NT2/D1 (cell line): ENCODE results near the gene FN3K.
A peak's percentile ranks its signal among the peaks of the same experiment; 100 is the strongest.

Experiments
- DNase-seq: peaks from one replicate; pipeline ENCODE4 v3.0.0-alpha.2; 2011; ENCODE audit warnings: low read depth, low spot score
- H3K27me3 ChIP-seq: 2 replicates; pipeline ENCODE4 v1.6.0; 2011; ENCODE audit warnings: mild to moderate bottlenecking; ENCODE audit not compliant: insufficient read length, insufficient read depth
- H3K36me3 ChIP-seq: 2 replicates; pipeline ENCODE4 v1.6.1; 2011; ENCODE audit warnings: mild to moderate bottlenecking, low read length, mixed read lengths; ENCODE audit not compliant: insufficient read depth, insufficient read length
- H3K4me1 ChIP-seq: 2 replicates; pipeline ENCODE4 v1.5.1; 2011; ENCODE audit not compliant: insufficient read depth, insufficient read length
- H3K4me3 ChIP-seq: 2 replicates; pipeline ENCODE4 v1.5.1; 2011; ENCODE audit warnings: low read depth; ENCODE audit not compliant: insufficient read length
- H3K9ac ChIP-seq: 2 replicates; pipeline ENCODE4 v1.6.0; 2011; ENCODE audit warnings: low read depth; ENCODE audit not compliant: insufficient read length
- H3K9me3 ChIP-seq: 2 replicates; pipeline ENCODE4 v1.5.1; 2011; ENCODE audit warnings: mild to moderate bottlenecking, low read length; ENCODE audit not compliant: insufficient read depth
- SUZ12 ChIP-seq: IDR thresholded peaks from 2 replicates; pipeline ENCODE4 v1.6.1; 2011; ENCODE audit not compliant: insufficient read length, insufficient read depth; ENCODE audit errors: extremely low read depth
- YY1 ChIP-seq: IDR thresholded peaks from 2 replicates; pipeline ENCODE4 v1.6.1; 2011; ENCODE audit not compliant: insufficient read length, insufficient read depth
- ZNF274 ChIP-seq: IDR thresholded peaks from 2 replicates; pipeline ENCODE4 v1.6.1; 2011; ENCODE audit warnings: mild to moderate bottlenecking, low read depth, low read length

Gene FN3K

DNA sequence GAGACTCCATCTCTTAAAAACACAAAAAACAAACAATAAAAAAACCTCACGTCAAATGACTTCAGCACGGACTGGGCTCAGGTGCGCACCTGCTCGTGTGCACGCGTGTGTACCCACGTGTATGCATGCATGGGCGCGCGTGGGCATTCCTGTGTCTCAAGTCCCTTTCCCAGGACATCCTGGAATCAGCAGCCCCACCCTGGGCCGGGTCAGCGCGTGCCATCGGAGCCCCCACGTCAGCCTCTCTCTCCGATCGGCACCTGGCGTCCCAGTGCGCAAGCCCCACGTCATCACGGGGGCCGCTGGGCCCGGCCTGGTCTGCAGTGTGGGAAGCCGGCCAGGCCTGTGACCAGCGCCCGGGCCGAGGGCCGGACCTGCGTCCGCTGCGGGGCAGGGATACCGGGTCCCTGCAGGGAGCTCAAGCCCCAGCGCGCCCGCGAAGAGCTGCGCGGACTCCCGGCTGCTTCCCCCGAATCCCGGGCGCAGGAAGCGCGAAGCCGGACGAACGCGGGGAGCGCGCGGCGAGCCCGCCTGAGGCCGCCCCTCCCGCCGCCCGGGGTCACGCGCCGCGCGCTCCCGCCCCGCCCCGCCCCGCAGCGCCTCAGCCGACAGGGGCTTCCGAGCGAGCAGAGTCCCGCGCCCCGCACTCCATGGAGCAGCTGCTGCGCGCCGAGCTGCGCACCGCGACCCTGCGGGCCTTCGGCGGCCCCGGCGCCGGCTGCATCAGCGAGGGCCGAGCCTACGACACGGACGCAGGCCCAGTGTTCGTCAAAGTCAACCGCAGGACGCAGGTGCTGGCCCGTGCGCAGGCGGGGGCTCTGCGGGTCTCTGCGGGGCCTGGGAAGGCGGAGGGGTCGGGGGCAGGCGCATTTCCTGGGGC, at the start of gene FN3K:
FN3K (plus strand) TSS at position 629 of the 880 bp plus-strand sequence; CDS start at position 651, 22 bp downstream.
- Histone ChIP-seq H3K4me3 (peak within 1 kb of the TSS; percentile 61), H3K36me3 (peaks cover 26% of the 10 kb centered on the region), H3K9ac (peak within 1 kb of the TSS; percentile 86), H3K27me3 (peaks cover 13% of the 10 kb centered on the region), H3K4me1 (peaks cover 3% of the 10 kb centered on the region), H3K9me3 (peaks cover 26% of the 10 kb centered on the region)
- no peak for DNase-seq
- TF ChIP-seq SUZ12 (no peak), ZNF274 (no peak), YY1 (no peak)

DNA sequence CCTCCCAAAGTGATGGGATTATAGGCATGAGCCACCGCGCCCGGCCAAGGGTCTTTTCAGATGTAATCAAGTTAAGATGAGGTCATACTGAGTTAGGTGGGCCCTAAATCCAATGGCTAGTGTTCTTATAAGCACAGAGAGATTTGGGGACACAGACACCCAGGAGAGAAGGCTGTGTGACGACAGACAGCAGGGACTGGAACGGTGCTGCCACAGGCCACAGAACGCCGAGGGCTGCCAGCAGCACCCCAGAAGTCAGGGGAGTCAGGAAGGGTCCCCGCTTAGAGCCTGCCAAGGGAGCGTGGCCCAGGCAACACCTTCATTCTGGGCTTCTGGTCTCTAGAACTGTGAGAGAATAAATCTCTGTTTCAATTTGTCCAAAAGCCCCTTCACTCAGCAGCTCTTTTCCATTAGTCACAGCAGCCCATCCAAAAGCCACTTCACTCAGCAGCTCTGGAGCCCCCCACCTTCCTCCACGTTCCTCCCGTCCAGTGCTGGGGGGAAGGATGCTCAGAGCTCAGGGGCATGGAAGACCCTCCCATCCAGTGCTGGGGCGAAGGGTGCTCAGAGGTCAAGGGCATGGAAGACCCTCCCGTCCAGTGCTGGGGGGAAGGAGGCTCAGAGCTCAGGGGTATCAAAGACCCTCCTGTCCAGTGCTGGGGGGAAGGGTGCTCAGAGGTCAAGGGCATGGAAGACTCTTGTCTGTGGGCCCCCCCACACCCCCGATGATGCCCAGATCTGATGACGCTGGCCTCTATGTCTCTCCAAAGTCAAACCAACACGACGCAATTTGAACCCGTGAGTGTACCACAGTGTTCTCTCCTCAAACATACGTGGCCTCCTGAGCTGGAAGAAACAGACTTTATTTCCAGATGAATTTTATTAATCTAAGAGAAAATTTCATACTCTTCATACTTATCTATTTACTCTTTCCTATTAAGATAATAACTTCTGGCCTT, 48.8 kb upstream of the FN3K start:
- Histone ChIP-seq H3K4me3 (no peak overlapping the region), H3K9me3 (peaks cover 7% of the 10 kb centered on the region), H3K4me1 (no peaks in the 10 kb centered on the region), H3K9ac (no peak overlapping the region), H3K27me3 (no peaks in the 10 kb centered on the region), H3K36me3 (no peaks in the 10 kb centered on the region)
- no peak for DNase-seq
- TF ChIP-seq SUZ12 (no peak), YY1 (no peak), ZNF274 (no peak)

DNA sequence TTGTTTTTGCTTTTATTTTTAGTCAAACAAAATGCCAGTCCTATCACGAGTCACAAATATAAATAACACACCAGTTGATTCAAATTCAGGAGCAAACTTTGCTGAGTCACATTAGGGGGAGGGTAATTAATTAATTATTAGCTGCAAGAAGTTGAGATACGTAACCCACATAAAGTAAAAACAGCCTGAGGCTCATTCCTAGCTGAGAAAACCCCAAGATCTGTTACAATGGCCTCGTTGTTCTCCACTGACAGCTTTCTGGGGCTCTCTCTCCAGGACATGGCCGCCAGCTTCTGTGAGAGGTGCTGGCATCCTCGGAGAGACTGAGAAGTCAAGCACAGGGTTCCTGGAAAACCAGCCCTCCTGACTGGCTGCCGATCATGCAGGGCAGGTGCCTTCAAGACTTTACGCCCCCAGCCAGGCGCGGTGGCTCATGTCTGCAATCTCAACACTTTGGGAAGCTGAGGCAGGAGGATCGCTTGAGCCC, 48.0 kb upstream of the FN3K start:
- no peak for DNase-seq
- H3K27me3 ChIP-seq = no peaks in the 10 kb centered on the region

DNA sequence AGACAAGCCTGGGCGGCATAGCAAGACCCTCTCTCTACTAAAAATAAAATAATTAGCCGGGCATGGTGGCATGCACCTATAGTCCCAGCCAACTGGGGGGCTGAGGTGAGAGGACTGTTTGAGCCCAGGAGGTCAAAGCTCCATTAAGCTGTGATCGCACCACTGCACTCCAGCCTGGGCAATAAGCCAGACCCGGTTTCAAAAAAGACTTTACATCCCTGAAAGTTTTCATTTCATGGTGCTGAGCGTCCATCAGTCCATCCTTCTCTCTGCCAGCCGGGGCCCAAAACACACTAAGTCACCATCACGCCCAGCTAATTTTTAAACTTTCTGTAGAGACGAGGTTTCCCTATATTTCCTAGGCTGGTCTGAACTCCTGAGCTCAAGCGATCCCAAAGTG, 47.5 kb upstream of the FN3K start:
- no peaks in the 10 kb centered on the region for H3K27me3 ChIP-seq
- H3K9ac ChIP-seq = no peak overlapping the region
- TF ChIP-seq ZNF274 (no peak), SUZ12 (no peak), YY1 (no peak)
- H3K4me3 ChIP-seq = no peak overlapping the region
- DNase-seq = no peak
- H3K36me3 ChIP-seq = no peaks in the 10 kb centered on the region
- no peaks in the 10 kb centered on the region for H3K9me3 ChIP-seq
- H3K4me1 ChIP-seq = peaks cover 2% of the 10 kb centered on the region

More for the DNA sequence above, 48.0 kb upstream of the FN3K start:
- no peaks in the 10 kb centered on the region for H3K36me3 ChIP-seq
- H3K4me1 ChIP-seq = peaks cover 2% of the 10 kb centered on the region
- H3K9ac ChIP-seq = no peak overlapping the region
- no peak for TF ChIP-seq YY1
- TF ChIP-seq ZNF274 = no peak
- no peak for TF ChIP-seq SUZ12
- no peaks in the 10 kb centered on the region for H3K9me3 ChIP-seq
- H3K4me3 ChIP-seq = no peak overlapping the region

DNA sequence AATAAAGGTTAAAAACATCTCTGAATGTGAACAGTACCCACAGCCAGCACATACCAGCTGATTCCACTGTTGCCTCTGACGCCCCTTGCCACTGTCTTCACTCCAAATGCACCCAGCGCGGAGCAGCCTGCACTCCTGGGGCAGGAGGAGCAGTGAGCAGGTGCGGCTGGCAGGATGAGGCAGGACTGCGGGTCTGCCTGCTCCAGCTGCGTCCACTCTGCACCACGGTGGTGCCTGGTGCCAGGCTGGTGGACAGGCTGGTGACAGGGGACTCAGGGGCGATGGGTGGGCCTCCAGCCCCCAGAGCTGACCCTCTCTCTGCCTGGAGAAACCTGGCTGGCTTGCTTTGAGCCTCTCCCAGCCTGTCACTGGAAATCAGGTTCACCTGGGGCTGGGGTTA, 46.3 kb upstream of the FN3K start:
- no peak overlapping the region for H3K9ac ChIP-seq
- peaks cover 1% of the 10 kb centered on the region; the same call in 1 of the 2 replicates for H3K9me3 ChIP-seq
- H3K36me3 ChIP-seq = no peaks in the 10 kb centered on the region
- peaks cover 6% of the 10 kb centered on the region for H3K4me1 ChIP-seq
- H3K27me3 ChIP-seq = no peaks in the 10 kb centered on the region
- no peak overlapping the region for H3K4me3 ChIP-seq
- no peak for DNase-seq
- TF ChIP-seq ZNF274 = no peak
- TF ChIP-seq YY1 = no peak
- no peak for TF ChIP-seq SUZ12

DNA sequence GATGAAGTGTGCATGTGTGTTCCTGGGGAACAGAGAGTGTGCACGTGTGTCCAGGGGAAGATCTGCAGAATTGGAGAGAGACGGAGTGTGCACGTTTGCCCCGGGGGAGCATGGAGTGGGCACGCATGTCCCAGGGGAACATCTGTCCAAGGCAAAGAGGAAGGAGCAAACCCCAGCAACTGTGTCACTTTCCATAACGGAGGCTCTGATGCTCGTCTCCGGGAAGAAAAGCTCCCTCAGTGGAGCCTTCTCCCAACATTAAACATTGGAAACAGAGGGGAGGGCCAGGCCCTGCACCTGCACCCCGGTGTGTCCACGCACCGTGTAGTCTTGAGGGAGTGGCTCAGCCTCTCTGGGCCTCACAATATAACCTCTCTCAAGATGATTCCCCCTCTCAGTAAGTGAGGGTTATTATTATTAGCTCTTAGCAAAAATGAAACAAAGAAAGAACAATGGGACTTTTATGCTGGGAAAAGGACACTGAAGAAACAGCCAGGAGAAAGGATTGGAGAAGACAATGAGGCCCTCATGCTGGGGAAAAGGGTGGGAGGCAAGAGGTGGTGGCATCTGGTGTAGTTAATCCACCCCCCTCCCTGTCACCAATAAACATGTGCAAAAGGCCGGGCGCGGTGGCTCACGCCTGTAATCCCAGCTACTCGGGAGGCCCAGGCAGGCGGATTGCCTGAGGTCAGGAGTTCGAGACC, 44.5 kb upstream of the FN3K start:
- H3K27me3 ChIP-seq = peaks cover 1% of the 10 kb centered on the region
- peaks cover 6% of the 10 kb centered on the region for H3K4me1 ChIP-seq
- no peaks in the 10 kb centered on the region for H3K36me3 ChIP-seq
- DNase-seq = no peak
- no peak overlapping the region for H3K9ac ChIP-seq
- peaks cover 17% of the 10 kb centered on the region; the same call in 1 of the 2 replicates for H3K9me3 ChIP-seq
- H3K4me3 ChIP-seq = no peak overlapping the region
- no peak for TF ChIP-seq ZNF274
- no peak for TF ChIP-seq YY1
- no peak for TF ChIP-seq SUZ12
